HL-60 (cell line): ENCODE measurements around the gene LUZP2.

Source experiments
- POLR2AphosphoS5 ChIP-seq: IDR thresholded peaks from 2 replicates; pipeline ENCODE4 v1.6.1; 2012; ENCODE audit warnings: low read depth
- SPI1 ChIP-seq: IDR thresholded peaks from 2 replicates; pipeline ENCODE4 v1.6.1; 2012; ENCODE audit warnings: low read depth, mild to moderate bottlenecking, borderline replicate concordance
- TF ChIP-seq, protein P1 (sequence below): IDR thresholded peaks from one replicate; pipeline ENCODE4 v1.5.1; 2011; ENCODE audit warnings: low read length, control low read depth, inconsistent platforms; ENCODE audit not compliant: insufficient read depth
- TF ChIP-seq, protein P2 (sequence below): IDR thresholded peaks from 2 replicates; pipeline ENCODE4 v1.6.1; 2012; ENCODE audit warnings: low read depth; ENCODE audit not compliant: insufficient replicate concordance

DNA sequence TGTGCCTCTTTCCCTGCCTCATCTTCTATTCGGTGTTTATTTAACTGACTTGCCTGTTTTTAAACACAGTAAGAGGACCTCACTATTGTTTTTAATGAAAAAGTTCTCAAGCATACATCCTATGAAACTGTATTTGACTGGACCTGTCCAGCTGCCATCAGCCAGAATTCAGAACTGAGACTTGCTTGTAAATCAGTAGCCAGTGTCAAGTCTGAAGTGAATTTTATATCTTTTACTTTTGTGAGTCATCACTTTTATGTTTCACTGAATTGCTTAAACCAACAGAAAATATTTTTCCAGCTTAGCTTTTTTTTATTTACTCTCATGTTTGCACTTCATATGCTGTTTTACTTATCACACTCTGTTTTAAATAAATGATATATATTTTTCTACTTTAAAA lies 88.3 kb downstream of the LUZP2 start:
- TF ChIP-seq, protein P1, sequence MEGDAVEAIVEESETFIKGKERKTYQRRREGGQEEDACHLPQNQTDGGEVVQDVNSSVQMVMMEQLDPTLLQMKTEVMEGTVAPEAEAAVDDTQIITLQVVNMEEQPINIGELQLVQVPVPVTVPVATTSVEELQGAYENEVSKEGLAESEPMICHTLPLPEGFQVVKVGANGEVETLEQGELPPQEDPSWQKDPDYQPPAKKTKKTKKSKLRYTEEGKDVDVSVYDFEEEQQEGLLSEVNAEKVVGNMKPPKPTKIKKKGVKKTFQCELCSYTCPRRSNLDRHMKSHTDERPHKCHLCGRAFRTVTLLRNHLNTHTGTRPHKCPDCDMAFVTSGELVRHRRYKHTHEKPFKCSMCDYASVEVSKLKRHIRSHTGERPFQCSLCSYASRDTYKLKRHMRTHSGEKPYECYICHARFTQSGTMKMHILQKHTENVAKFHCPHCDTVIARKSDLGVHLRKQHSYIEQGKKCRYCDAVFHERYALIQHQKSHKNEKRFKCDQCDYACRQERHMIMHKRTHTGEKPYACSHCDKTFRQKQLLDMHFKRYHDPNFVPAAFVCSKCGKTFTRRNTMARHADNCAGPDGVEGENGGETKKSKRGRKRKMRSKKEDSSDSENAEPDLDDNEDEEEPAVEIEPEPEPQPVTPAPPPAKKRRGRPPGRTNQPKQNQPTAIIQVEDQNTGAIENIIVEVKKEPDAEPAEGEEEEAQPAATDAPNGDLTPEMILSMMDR: no peak
- TF ChIP-seq, protein P2, sequence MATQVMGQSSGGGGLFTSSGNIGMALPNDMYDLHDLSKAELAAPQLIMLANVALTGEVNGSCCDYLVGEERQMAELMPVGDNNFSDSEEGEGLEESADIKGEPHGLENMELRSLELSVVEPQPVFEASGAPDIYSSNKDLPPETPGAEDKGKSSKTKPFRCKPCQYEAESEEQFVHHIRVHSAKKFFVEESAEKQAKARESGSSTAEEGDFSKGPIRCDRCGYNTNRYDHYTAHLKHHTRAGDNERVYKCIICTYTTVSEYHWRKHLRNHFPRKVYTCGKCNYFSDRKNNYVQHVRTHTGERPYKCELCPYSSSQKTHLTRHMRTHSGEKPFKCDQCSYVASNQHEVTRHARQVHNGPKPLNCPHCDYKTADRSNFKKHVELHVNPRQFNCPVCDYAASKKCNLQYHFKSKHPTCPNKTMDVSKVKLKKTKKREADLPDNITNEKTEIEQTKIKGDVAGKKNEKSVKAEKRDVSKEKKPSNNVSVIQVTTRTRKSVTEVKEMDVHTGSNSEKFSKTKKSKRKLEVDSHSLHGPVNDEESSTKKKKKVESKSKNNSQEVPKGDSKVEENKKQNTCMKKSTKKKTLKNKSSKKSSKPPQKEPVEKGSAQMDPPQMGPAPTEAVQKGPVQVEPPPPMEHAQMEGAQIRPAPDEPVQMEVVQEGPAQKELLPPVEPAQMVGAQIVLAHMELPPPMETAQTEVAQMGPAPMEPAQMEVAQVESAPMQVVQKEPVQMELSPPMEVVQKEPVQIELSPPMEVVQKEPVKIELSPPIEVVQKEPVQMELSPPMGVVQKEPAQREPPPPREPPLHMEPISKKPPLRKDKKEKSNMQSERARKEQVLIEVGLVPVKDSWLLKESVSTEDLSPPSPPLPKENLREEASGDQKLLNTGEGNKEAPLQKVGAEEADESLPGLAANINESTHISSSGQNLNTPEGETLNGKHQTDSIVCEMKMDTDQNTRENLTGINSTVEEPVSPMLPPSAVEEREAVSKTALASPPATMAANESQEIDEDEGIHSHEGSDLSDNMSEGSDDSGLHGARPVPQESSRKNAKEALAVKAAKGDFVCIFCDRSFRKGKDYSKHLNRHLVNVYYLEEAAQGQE: no peak
- no peak for TF ChIP-seq POLR2AphosphoS5
- no peak for TF ChIP-seq SPI1
